Neural progenitor cell (in vitro differentiated cells): ENCODE measurements around the gene CWC25. TPM values are rescaled to one million over a fixed set of nuclear protein-coding genes. Genes with fewer than 3 reads are reported as not detected.
"Not testable (repeated sequence)": the region's sequence is repeated elsewhere in the genome, so short reads cannot be mapped to it uniquely, and the experiment has no call there.

Source experiments
- DNase-seq: peaks from one replicate; pipeline ENCODE4 v3.0.0-alpha.2; 2016; ENCODE audit warnings: low spot score
- H2AFZ ChIP-seq: fragments of 200-600 bp; sonication (generic); replicated peaks from 2 replicates; pipeline ENCODE4 v1.6.1; 2016; ENCODE audit warnings: antibody characterized with exemption
- H3F3A ChIP-seq: fragments of 200-600 bp; sonication (generic); 2 replicates; pipeline ENCODE4 v1.6.1; 2016; ENCODE audit warnings: antibody characterized with exemption, low read depth
- H3K27ac ChIP-seq: fragments of 200-600 bp; sonication (generic); 2 replicates; pipeline ENCODE4 v1.5.1; 2016; ENCODE audit warnings: mild to moderate bottlenecking
- H3K27me3 ChIP-seq: fragments of 200-600 bp; sonication (generic); 2 replicates; pipeline ENCODE4 v1.6.1; 2016; ENCODE audit warnings: mild to moderate bottlenecking, moderate library complexity
- H3K36me3 ChIP-seq: fragments of 200-600 bp; sonication (generic); 2 replicates; pipeline ENCODE4 v1.5.1; 2016
- H3K4me1 ChIP-seq: fragments of 200-600 bp; sonication (generic); 2 replicates; pipeline ENCODE4 v1.6.1; 2016; ENCODE audit warnings: mixed run types
- H3K4me2 ChIP-seq: fragments of 200-600 bp; sonication (generic); 2 replicates; pipeline ENCODE4 v1.6.1; 2016
- H3K4me3 ChIP-seq: fragments of 200-600 bp; sonication (generic); 2 replicates; pipeline ENCODE4 v1.5.1; 2016
- H3K79me2 ChIP-seq: fragments of 200-600 bp; sonication (generic); 2 replicates; pipeline ENCODE4 v1.6.1; 2016; ENCODE audit warnings: low read depth
- H3K9ac ChIP-seq: fragments of 200-600 bp; sonication (generic); 2 replicates; pipeline ENCODE4 v1.6.1; 2016
- H3K9me3 ChIP-seq: fragments of 200-600 bp; sonication (generic); 2 replicates; pipeline ENCODE4 v1.5.1; 2016; ENCODE audit warnings: low read depth
- H4K20me1 ChIP-seq: fragments of 200-600 bp; sonication (generic); 2 replicates; pipeline ENCODE4 v1.6.1; 2016; ENCODE audit warnings: low read depth
- H3K27ac Mint-ChIP-seq: 3 replicates; pipeline ENCODE4 v1.8.0; 2021; ENCODE audit warnings: mixed read lengths
- H3K27me3 Mint-ChIP-seq: 2 replicates; pipeline ENCODE4 v1.8.0; 2022; ENCODE audit warnings: low read depth, mild to moderate bottlenecking, inconsistent platforms, moderate library complexity, mixed read lengths; ENCODE audit not compliant: insufficient read depth
- H3K36me3 Mint-ChIP-seq: 3 replicates; pipeline ENCODE4 v1.8.0; 2021; ENCODE audit warnings: mixed read lengths
- H3K4me1 Mint-ChIP-seq: 3 replicates; pipeline ENCODE4 v1.8.0; 2021; ENCODE audit warnings: mixed read lengths
- H3K4me3 Mint-ChIP-seq: 3 replicates; pipeline ENCODE4 v1.8.0; 2021; ENCODE audit warnings: mild to moderate bottlenecking, moderate library complexity, mixed read lengths
- H3K9me3 Mint-ChIP-seq: 3 replicates; pipeline ENCODE4 v1.8.0; 2020; ENCODE audit warnings: mixed read lengths
- CTCF ChIP-seq: fragments of 200-600 bp; sonication (generic); IDR thresholded peaks from 2 replicates; pipeline ENCODE4 v1.5.1; 2017; ENCODE audit warnings: antibody characterized with exemption, mild to moderate bottlenecking
- EZH2 ChIP-seq: fragments of 200-600 bp; sonication (generic); IDR thresholded peaks from 2 replicates; pipeline ENCODE4 v1.6.1; 2017; ENCODE audit warnings: antibody characterized with exemption, mild to moderate bottlenecking, moderate library complexity
- EZH2phosphoT487 ChIP-seq: fragments of 200-600 bp; sonication (generic); IDR thresholded peaks from 2 replicates; pipeline ENCODE4 v1.6.1; 2017; ENCODE audit warnings: antibody characterized with exemption
- total RNA-seq: library from RNA; depleted of rRNA; stranded (reverse); fragments of >200 nt; gene quantifications from 2 replicates; pipeline ENCODE4 v1.2.3, GENCODE V29; 2015; ENCODE audit warnings: low replicate concordance

CWC25 gene
- total RNA-seq, 1 donor from 2014 or later: 19.2 TPM

- H3K4me3 Mint-ChIP-seq: no peak overlapping the region
- no peaks in the 10 kb centered on the region for H3K9me3 ChIP-seq
- H3K36me3 ChIP-seq: peaks cover 3% of the 10 kb centered on the region
- no peak for DNase-seq
- peaks cover 15% of the 10 kb centered on the region for H3K27me3 Mint-ChIP-seq
- peaks cover 17% of the 10 kb centered on the region for H3F3A ChIP-seq
- H3K27me3 ChIP-seq: no peaks in the 10 kb centered on the region
- H2AFZ ChIP-seq: no peak overlapping the region
- H3K4me1 Mint-ChIP-seq: peaks cover 22% of the 10 kb centered on the region
- H3K4me1 ChIP-seq: peaks cover 3% of the 10 kb centered on the region
- H3K4me2 ChIP-seq: no peak overlapping the region
- H3K36me3 Mint-ChIP-seq: peaks cover 9% of the 10 kb centered on the region
- no peak overlapping the region for H3K27ac ChIP-seq
- no peak for TF ChIP-seq EZH2
- no peak for TF ChIP-seq EZH2phosphoT487
- TF ChIP-seq CTCF: no peak
- no peak overlapping the region for H3K27ac Mint-ChIP-seq
- H3K4me3 ChIP-seq: no peak overlapping the region
- peaks cover 9% of the 10 kb centered on the region for H4K20me1 ChIP-seq
- H3K79me2 ChIP-seq: peaks cover 13% of the 10 kb centered on the region
- H3K9ac ChIP-seq: peak overlapping the region; percentile 48
- H3K9me3 Mint-ChIP-seq: peaks cover 3% of the 10 kb centered on the region
Observed at GRCh38 chr17:38857271-38857670, 32.1 kb upstream of the CWC25 start.

GRCh38 chr17:38855101-38855714, 30.1 kb upstream of the CWC25 start:
- H3K27me3 ChIP-seq, H3K9me3 Mint-ChIP-seq, H3K9ac ChIP-seq, H3K4me3 Mint-ChIP-seq, DNase-seq, H3K9me3 ChIP-seq, H3K4me3 ChIP-seq, H3K27ac ChIP-seq, H3K4me2 ChIP-seq: not testable (repeated sequence)
- H3K4me1 Mint-ChIP-seq: peaks cover 39% of the 10 kb centered on the region
- peak overlapping the region; percentile 17 for H3K27ac Mint-ChIP-seq
- peaks cover 14% of the 10 kb centered on the region for H3K4me1 ChIP-seq
- peaks cover 30% of the 10 kb centered on the region for H4K20me1 ChIP-seq
- H2AFZ ChIP-seq: peak overlapping the region; percentile 69
- peaks cover 35% of the 10 kb centered on the region for H3F3A ChIP-seq
- peaks cover 11% of the 10 kb centered on the region for H3K27me3 Mint-ChIP-seq
- H3K79me2 ChIP-seq: peaks cover 34% of the 10 kb centered on the region
- H3K36me3 Mint-ChIP-seq: peaks cover 25% of the 10 kb centered on the region
- peaks cover 21% of the 10 kb centered on the region for H3K36me3 ChIP-seq

GRCh38 chr17:38853292-38854219, 28.4 kb upstream of the CWC25 start, which contains the start of gene RPL23:
Gene RPL23, minus strand, starts transcription at chr17:38853721. Its CDS starts 11 bp downstream, at chr17:38853710.
- Histone ChIP-seq H3K9me3 (no peaks in the 10 kb centered on the region), H3K36me3 (peaks cover 32% of the 10 kb centered on the region), H3K4me1 (peaks cover 14% of the 10 kb centered on the region), H3K4me2 (peak within 1 kb of the TSS; percentile 86), H3F3A (peaks cover 52% of the 10 kb centered on the region), H3K79me2 (peaks cover 45% of the 10 kb centered on the region), H3K27ac (peak within 1 kb of the TSS; percentile 92), H3K4me3 (peak within 1 kb of the TSS; percentile 60), H3K27me3 (no peaks in the 10 kb centered on the region), H4K20me1 (peaks cover 45% of the 10 kb centered on the region), H2AFZ (peak within 1 kb of the TSS; percentile 70), H3K9ac (peak within 1 kb of the TSS; percentile 97)
- Mint-ChIP-seq H3K9me3 (no peaks in the 10 kb centered on the region), H3K4me3 (peak within 1 kb of the TSS; percentile 99), H3K4me1 (peaks cover 39% of the 10 kb centered on the region), H3K27me3 (peaks cover 11% of the 10 kb centered on the region), H3K27ac (peak within 1 kb of the TSS; percentile 100), H3K36me3 (peaks cover 35% of the 10 kb centered on the region)
- TF ChIP-seq EZH2 (no peak), EZH2phosphoT487 (no peak), CTCF (no peak)
- DNase-seq: peak; percentile 99
